ENCODE data around the gene TBC1D2.

- TF ChIP-seq PRDM15 (CRISPR knock-in tag; IDR thresholded peaks at IDR 0.05) (no peak), EP300 (IDR thresholded peaks at IDR 0.05; ENCODE audit: borderline replicate concordance in 1 of 2, control insufficient read depth in 1 of 2, low read depth in 2 of 2, low read length in 2 of 2) (no peak), POLR2AphosphoS5 (IDR thresholded peaks at IDR 0.05; ENCODE audit: low read length) (no peak), POLR2AphosphoS2 (IDR thresholded peaks at IDR 0.05; ENCODE audit: low read depth, low read length) (no peak), PKNOX1 (IDR thresholded peaks at IDR 0.05) (no peak), ZZZ3 (IDR thresholded peaks at IDR 0.05; ENCODE audit: control insufficient read depth, insufficient read length, low read depth) (no peak), MYC (IDR thresholded peaks at IDR 0.05; ENCODE audit: insufficient read depth, insufficient read length, insufficient replicate concordance, low read length, severe bottlenecking) (no peak), KDM1A (IDR thresholded peaks at IDR 0.05; ENCODE audit: borderline replicate concordance) (no peak), ATF3 (IDR thresholded peaks at IDR 0.05; ENCODE audit: borderline replicate concordance, extremely low read depth, low read depth, low read length) (no peak)
Measured at GRCh38 chr9:98195671-98196070, 59.8 kb downstream of the TBC1D2 start.
